Pancreas (tissue), 10 donors: ENCODE results near the gene TRIM25. TPM values are rescaled to one million over a fixed set of nuclear protein-coding genes. Genes with fewer than 3 reads are reported as not detected.

Experiments used
- ATAC-seq, 4 donors: fragments of 200-7000 bp; cut with Tn5 transposase; one replicate each; pipeline versions ENCODE4 v1.8.0 to v1.9.1; 2020; ENCODE audit warnings: mild to moderate bottlenecking in 4 of 4, moderate library complexity in 4 of 4
- DNase-seq, 6 donors: peaks; one replicate each; pipeline ENCODE4 v3.0.0-alpha.2; 2020
- FAIRE-seq: peaks from 2 replicates; lab custom pipeline; 2012; peaks lifted over from hg19 to GRCh38; lab: Jason Lieb, UNC
- H3K27ac ChIP-seq, 4 donors: fragments of 200-600 bp; sonication (generic); 1 replicate in 3 of 4; 2 replicates in 1 of 4; pipeline versions ENCODE4 v1.5.0 to v1.8.0; 2020
- H3K27me3 ChIP-seq, 4 donors: fragments of 200-600 bp; one replicate each; pipeline ENCODE4 v1.8.0; 2021
- H3K36me3 ChIP-seq, 3 donors: fragments of 200-600 bp; sonication (generic) in 1 of 3; one replicate each; pipeline versions ENCODE4 v1.5.0 to v1.8.0; 2020 to 2021
- H3K4me1 ChIP-seq, 3 donors: fragments of 200-600 bp; one replicate each; pipeline ENCODE4 v1.8.0; 2021
- H3K4me3 ChIP-seq, 4 donors: fragments of 200-600 bp; sonication (generic) in 2 of 4; one replicate each; pipeline versions ENCODE4 v1.5.0 to v1.8.0; 2020 to 2021
- H3K9me3 ChIP-seq, 4 donors: fragments of 200-600 bp; one replicate each; pipeline ENCODE4 v1.8.0; 2021
- WGBS, 2 donors: extraction: QIAGEN DNeasy Blood & Tissue Kit; methylation state at CpG; one replicate each; pipeline ENCODE4 v1.1.7; 2013; 5-methylcytosine and 5-hydroxymethylcytosine counted together
- intact Hi-C, 3 donors: fragments of 100-400 bp; cut with DNase I; formaldehyde crosslinking; loops; one replicate each; pipeline versions ENCODE4 v1.11.1 to v1.14.2; 2022
- polyA plus RNA-seq, 2 donors: library from polyadenylated mRNA; stranded (reverse); fragments of 200-250 nt; gene quantifications; one replicate each; pipeline ENCODE4 v1.2.3, GENCODE V29; 2013
- total RNA-seq, 6 donors: library from RNA; stranded (reverse); fragmentation: NEBNext Ultra II Directional in 4 of 6; extraction: Animal tissue kit (Norgen Biotek cat#: 25700) in 4 of 6; gene quantifications; one replicate each; pipeline versions ENCODE4 v1.2.1 to v1.2.4, GENCODE V29; 2021 to 2023
- TF ChIP-seq, protein P1 (sequence below), 4 donors: fragments of 200-600 bp; sonication (generic) in 3 of 4; IDR thresholded peaks; one replicate each; pipeline versions ENCODE4 v1.5.0 to v1.8.0; 2021; ENCODE audit warnings: antibody characterized with exemption in 4 of 4
- donor health status: healthy with polysubstance abuse.
- donor health status: DM: no; HTN: no; CAD: no; lungs with moderate emphysema.
- donor health status: DM: no; HTN: no; CAD: no.
- donor health status: control.
- donor health status: control.
- donor health status: Bipolar disorder and iron deficiency.
- donor health status: DM: yes; HTN: yes; CAD: no.
- donor health status: DM: no; HTN: no; CAD: no.
- donor health status: DM: no; HTN: no; CAD: no.
- donor health status: DM: yes; HTN: yes; CAD: no.

TRIM25 gene
- total and polyA plus RNA-seq, 8 donors, result 12.2 to 39.4 (median 20.1) TPM

- no peak for FAIRE-seq
- H3K4me3 ChIP-seq, result no peak overlapping the region
- no peaks in the 10 kb centered on the region for H3K4me1 ChIP-seq
- 95% methylated on average over 4 of the region's 4 CpGs for WGBS, 2 donors
- DNase-seq, result no peak
- ATAC-seq, result no peak
- no peaks in the 10 kb centered on the region for H3K9me3 ChIP-seq
- no peak overlapping the region for H3K27ac ChIP-seq
- H3K36me3 ChIP-seq, result peaks cover 0 to 5% (median 0%) of the 10 kb centered on the region in 3 donors
- no peaks in the 10 kb centered on the region for H3K27me3 ChIP-seq
- intact Hi-C loops, result loop anchor here in 1 of 3 donors (10.0 kb wide), 1 partner anchor 119 kb away; no protein-coding TSS in a partner anchor
- TF ChIP-seq, protein P1, sequence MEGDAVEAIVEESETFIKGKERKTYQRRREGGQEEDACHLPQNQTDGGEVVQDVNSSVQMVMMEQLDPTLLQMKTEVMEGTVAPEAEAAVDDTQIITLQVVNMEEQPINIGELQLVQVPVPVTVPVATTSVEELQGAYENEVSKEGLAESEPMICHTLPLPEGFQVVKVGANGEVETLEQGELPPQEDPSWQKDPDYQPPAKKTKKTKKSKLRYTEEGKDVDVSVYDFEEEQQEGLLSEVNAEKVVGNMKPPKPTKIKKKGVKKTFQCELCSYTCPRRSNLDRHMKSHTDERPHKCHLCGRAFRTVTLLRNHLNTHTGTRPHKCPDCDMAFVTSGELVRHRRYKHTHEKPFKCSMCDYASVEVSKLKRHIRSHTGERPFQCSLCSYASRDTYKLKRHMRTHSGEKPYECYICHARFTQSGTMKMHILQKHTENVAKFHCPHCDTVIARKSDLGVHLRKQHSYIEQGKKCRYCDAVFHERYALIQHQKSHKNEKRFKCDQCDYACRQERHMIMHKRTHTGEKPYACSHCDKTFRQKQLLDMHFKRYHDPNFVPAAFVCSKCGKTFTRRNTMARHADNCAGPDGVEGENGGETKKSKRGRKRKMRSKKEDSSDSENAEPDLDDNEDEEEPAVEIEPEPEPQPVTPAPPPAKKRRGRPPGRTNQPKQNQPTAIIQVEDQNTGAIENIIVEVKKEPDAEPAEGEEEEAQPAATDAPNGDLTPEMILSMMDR (IDR thresholded peaks at IDR 0.05), result no peak
Observed at GRCh38 chr17:56934280-56934679, 20.4 kb upstream of the TRIM25 start.

GRCh38 chr17:56933868-56934267 is 20.0 kb upstream of the TRIM25 start:
- Histone ChIP-seq H3K4me3 (no peak overlapping the region), H3K36me3 (peaks cover 0 to 5% (median 0%) of the 10 kb centered on the region in 3 donors), H3K4me1 (no peaks in the 10 kb centered on the region), H3K27ac (no peak overlapping the region), H3K9me3 (no peaks in the 10 kb centered on the region), H3K27me3 (no peaks in the 10 kb centered on the region)
- no peak for ATAC-seq
- DNase-seq, result no peak
- intact Hi-C loops, result loop anchor here in 1 of 3 donors (10.0 kb wide), 1 partner anchor 119 kb away; no protein-coding TSS in a partner anchor
- TF ChIP-seq, protein P1 (IDR thresholded peaks at IDR 0.05), result no peak
- 96 to 97% methylated on average over 1 of the region's 1 CpG for WGBS, 2 donors
- FAIRE-seq, result no peak

DNA sequence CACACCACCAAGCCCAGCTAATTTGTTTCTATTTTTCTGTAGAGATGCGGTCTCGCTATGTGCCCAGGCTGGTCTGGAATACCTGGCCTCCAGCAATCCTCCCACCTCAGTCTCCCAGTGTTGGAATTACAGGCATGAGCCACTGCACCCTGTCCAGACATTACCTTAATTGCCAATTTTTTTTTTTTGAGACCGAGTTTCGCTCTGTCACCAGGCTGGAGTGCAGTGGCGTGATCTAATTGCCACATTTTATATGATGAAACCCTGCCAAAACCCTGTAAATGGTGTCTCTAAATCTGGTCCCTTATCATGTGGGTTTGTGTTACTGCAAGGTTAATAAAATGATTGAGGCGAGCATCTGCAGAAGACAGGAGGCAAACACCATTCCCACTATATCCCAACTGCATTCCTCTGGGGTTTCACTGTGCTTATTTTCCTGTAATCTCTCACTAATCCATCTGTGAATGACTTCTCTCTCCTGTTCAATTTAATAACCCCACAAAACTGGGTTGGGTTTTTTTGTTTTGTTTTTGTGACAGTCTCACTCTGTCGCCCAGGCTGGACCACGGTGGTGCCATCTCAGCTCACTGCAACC is 19.4 kb upstream of the TRIM25 start:
- intact Hi-C loops, result loop anchor here in 1 of 3 donors (10.0 kb wide), 1 partner anchor 118 kb away; no protein-coding TSS in a partner anchor
- FAIRE-seq, result no peak

GRCh38 chr17:56930739-56931337 is 17.0 kb upstream of the TRIM25 start:
- Histone ChIP-seq H3K27ac (no peak overlapping the region), H3K4me1 (no peaks in the 10 kb centered on the region), H3K9me3 (no peaks in the 10 kb centered on the region), H3K36me3 (peaks cover 0 to 5% (median 0%) of the 10 kb centered on the region in 3 donors), H3K27me3 (no peaks in the 10 kb centered on the region), H3K4me3 (no peak overlapping the region)
- DNase-seq (no peak), FAIRE-seq (no peak), ATAC-seq (no peak)
- WGBS, 2 donors, result 93 to 96% methylated on average over 2 of the region's 2 CpGs
- TF ChIP-seq, protein P1 (IDR thresholded peaks at IDR 0.05), result no peak
- intact Hi-C loops, result loop anchor here in 1 of 3 donors (10.0 kb wide), 1 partner anchor 116 kb away; no protein-coding TSS in a partner anchor

More for the DNA sequence above, 19.4 kb upstream of the TRIM25 start:
- H3K27ac ChIP-seq, result no peak overlapping the region
- no peak for DNase-seq
- WGBS, 2 donors, result 96 to 97% methylated on average over 8 of the region's 8 CpGs
- TF ChIP-seq, protein P1 (IDR thresholded peaks at IDR 0.05), result no peak
- H3K4me3 ChIP-seq, result no peak overlapping the region
- H3K27me3 ChIP-seq, result no peaks in the 10 kb centered on the region
- H3K36me3 ChIP-seq, result peaks cover 0 to 5% (median 0%) of the 10 kb centered on the region in 3 donors
- ATAC-seq, result no peak
- no peaks in the 10 kb centered on the region for H3K4me1 ChIP-seq
- H3K9me3 ChIP-seq, result no peaks in the 10 kb centered on the region
